Panc1 (cell line): ENCODE measurements around the gene CENPB. TPM values are rescaled to one million over a fixed set of nuclear protein-coding genes. Genes with fewer than 3 reads are reported as not detected.

Experiments used
- ATAC-seq: fragments of 200-7000 bp; cut with Tn5 transposase; 2 replicates; pipeline ENCODE4 v1.9.1; 2020; ENCODE audit warnings: mild to moderate bottlenecking, moderate library complexity
- BruUV-seq: library from RNA; stranded (reverse); fragments of 400-500 nt; replicated peaks from 2 replicates; lab custom pipeline; 2021; lab: Mats Ljungman, UMichigan
- CTCF ChIA-PET: fragments of 300-600 bp; sonication (Branson Sonifier 250); formaldehyde crosslinking; loops from one replicate; lab custom pipeline; 2022; ENCODE audit warnings: antibody characterized with exemption; lab: Charles Lee
- POLR2A ChIA-PET: fragments of 300-600 bp; sonication (Branson Sonifier 250); formaldehyde crosslinking; loops from one replicate; lab custom pipeline; 2022; ENCODE audit warnings: antibody characterized with exemption; lab: Charles Lee
- DNase-seq: peaks from one replicate; pipeline ENCODE4 v3.0.0-alpha.2; 2010; ENCODE audit warnings: low read depth, low spot score
- H3K27ac ChIP-seq: 2 replicates; pipeline ENCODE4 v1.5.1; 2011; ENCODE audit warnings: mild to moderate bottlenecking, low read length, inconsistent platforms
- H3K27me3 ChIP-seq: fragments of 200-500 bp; sonication (Bioruptor generic); 2 replicates; pipeline ENCODE4 v1.6.0; 2014; ENCODE audit warnings: low read length, inconsistent platforms; ENCODE audit not compliant: control insufficient read depth, insufficient read depth
- H3K36me3 ChIP-seq: fragments of 200-500 bp; sonication (Bioruptor generic); 2 replicates; pipeline ENCODE4 v1.5.1; 2014; ENCODE audit warnings: inconsistent platforms, mild to moderate bottlenecking, low read length, moderate library complexity; ENCODE audit not compliant: control insufficient read depth, insufficient read depth
- H3K4me1 ChIP-seq: 2 replicates; pipeline ENCODE4 v1.5.1; 2011; ENCODE audit warnings: inconsistent platforms, mild to moderate bottlenecking, low read length, moderate library complexity; ENCODE audit not compliant: control insufficient read depth, insufficient read depth
- H3K4me3 ChIP-seq, 2 experiments: 2 replicates each; pipeline ENCODE4 v1.5.1; 2011 to 2012; ENCODE audit warnings: low read depth in 2 of 2, low read length in 2 of 2, mild to moderate bottlenecking in 2 of 2, inconsistent platforms in 1 of 2, moderate library complexity in 1 of 2
- H3K9me3 ChIP-seq: fragments of 200-500 bp; sonication (Bioruptor generic); 2 replicates; pipeline ENCODE4 v1.5.1; 2014; ENCODE audit warnings: low read depth, mild to moderate bottlenecking, inconsistent platforms, low read length, moderate library complexity; ENCODE audit not compliant: control insufficient read depth, insufficient read depth
- POLR2AphosphoS5 ChIP-seq: IDR thresholded peaks from 2 replicates; pipeline ENCODE4 v1.6.1; 2012; ENCODE audit warnings: mild to moderate bottlenecking, low read depth, low read length, moderate library complexity
- SIN3A ChIP-seq: IDR thresholded peaks from 2 replicates; pipeline ENCODE4 v1.6.1; 2012; ENCODE audit warnings: low read depth, mild to moderate bottlenecking, low read length, moderate library complexity, borderline replicate concordance; ENCODE audit not compliant: insufficient read depth
- TCF7L2 ChIP-seq: IDR thresholded peaks from 2 replicates; pipeline ENCODE4 v1.6.1; 2011; ENCODE audit warnings: mild to moderate bottlenecking, low read depth, low read length, inconsistent platforms
- in situ Hi-C: cut with HindIII; loops from 2 replicates; pipeline ENCODE4 v1.10.0; 2016; ENCODE audit warnings: low sequenced_read_pairs, low pct_unique_long_range_greater_than_20kb
- intact Hi-C: fragments of 100-400 bp; cut with micrococcal nuclease; formaldehyde crosslinking; loops from one replicate; pipeline ENCODE4 v1.10.0; 2022; ENCODE audit not compliant: unreplicated experiment
- total RNA-seq: library from RNA; stranded (reverse); gene quantifications from one replicate; pipeline ENCODE4 v1.2.1, GENCODE V29; 2021; ENCODE audit not compliant: unreplicated experiment
- TF ChIP-seq, protein P1 (sequence below): fragments of 450-650 bp; IDR thresholded peaks from 2 replicates; pipeline ENCODE4 v1.5.1; 2017; ENCODE audit warnings: mild to moderate bottlenecking
- TF ChIP-seq, protein P2 (sequence below), 2 experiments: IDR thresholded peaks; 2 replicates each; pipeline ENCODE4 v1.6.1; 2011 to 2012; ENCODE audit warnings: low read depth in 2 of 2, control low read depth in 1 of 2, low read length in 1 of 2, mild to moderate bottlenecking in 1 of 2, moderate library complexity in 1 of 2; ENCODE audit not compliant: insufficient read depth in 1 of 2

The CENPB gene
- total RNA-seq, 1 experiment from 2014 or later: 154 TPM

DNA sequence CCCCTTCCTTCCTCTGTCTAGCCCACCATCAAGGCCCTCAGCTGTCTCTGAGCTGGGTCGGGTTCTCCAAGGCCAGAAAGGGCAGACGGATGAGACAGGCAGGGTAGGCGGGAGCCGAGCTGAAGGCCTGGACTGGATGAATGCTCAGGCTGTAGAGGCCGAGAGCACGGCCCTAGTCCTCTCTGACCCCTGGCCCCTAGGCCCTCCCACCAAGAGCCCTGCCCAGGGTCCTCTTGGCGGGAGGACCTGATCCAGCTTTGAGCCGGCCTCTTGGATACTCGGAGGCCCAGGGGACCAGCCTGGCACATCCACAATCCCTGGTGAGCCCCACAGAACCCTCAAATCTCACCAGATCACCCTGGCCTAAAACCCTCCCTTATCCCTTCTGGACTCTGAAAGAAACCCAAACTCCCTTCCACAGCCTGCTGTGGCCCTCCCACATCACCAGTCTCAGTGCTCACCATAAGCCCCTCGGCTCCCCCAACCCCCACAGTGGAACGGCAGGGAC lies 27.2 kb downstream of the CENPB start:
- no peak overlapping the region for H3K27ac ChIP-seq
- in situ Hi-C loops (no loop called here), intact Hi-C loops (no loop called here)
- CTCF ChIA-PET: no interaction called here
- H3K4me1 ChIP-seq: no peaks in the 10 kb centered on the region
- BruUV-seq: no TSS peak
- DNase-seq: no peak
- no peaks in the 10 kb centered on the region for H3K9me3 ChIP-seq
- H3K36me3 ChIP-seq: no peaks in the 10 kb centered on the region
- TF ChIP-seq, protein P1, sequence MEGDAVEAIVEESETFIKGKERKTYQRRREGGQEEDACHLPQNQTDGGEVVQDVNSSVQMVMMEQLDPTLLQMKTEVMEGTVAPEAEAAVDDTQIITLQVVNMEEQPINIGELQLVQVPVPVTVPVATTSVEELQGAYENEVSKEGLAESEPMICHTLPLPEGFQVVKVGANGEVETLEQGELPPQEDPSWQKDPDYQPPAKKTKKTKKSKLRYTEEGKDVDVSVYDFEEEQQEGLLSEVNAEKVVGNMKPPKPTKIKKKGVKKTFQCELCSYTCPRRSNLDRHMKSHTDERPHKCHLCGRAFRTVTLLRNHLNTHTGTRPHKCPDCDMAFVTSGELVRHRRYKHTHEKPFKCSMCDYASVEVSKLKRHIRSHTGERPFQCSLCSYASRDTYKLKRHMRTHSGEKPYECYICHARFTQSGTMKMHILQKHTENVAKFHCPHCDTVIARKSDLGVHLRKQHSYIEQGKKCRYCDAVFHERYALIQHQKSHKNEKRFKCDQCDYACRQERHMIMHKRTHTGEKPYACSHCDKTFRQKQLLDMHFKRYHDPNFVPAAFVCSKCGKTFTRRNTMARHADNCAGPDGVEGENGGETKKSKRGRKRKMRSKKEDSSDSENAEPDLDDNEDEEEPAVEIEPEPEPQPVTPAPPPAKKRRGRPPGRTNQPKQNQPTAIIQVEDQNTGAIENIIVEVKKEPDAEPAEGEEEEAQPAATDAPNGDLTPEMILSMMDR: no peak
- TF ChIP-seq, protein P2, sequence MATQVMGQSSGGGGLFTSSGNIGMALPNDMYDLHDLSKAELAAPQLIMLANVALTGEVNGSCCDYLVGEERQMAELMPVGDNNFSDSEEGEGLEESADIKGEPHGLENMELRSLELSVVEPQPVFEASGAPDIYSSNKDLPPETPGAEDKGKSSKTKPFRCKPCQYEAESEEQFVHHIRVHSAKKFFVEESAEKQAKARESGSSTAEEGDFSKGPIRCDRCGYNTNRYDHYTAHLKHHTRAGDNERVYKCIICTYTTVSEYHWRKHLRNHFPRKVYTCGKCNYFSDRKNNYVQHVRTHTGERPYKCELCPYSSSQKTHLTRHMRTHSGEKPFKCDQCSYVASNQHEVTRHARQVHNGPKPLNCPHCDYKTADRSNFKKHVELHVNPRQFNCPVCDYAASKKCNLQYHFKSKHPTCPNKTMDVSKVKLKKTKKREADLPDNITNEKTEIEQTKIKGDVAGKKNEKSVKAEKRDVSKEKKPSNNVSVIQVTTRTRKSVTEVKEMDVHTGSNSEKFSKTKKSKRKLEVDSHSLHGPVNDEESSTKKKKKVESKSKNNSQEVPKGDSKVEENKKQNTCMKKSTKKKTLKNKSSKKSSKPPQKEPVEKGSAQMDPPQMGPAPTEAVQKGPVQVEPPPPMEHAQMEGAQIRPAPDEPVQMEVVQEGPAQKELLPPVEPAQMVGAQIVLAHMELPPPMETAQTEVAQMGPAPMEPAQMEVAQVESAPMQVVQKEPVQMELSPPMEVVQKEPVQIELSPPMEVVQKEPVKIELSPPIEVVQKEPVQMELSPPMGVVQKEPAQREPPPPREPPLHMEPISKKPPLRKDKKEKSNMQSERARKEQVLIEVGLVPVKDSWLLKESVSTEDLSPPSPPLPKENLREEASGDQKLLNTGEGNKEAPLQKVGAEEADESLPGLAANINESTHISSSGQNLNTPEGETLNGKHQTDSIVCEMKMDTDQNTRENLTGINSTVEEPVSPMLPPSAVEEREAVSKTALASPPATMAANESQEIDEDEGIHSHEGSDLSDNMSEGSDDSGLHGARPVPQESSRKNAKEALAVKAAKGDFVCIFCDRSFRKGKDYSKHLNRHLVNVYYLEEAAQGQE (IDR thresholded peaks at IDR 0.05; ENCODE audit: insufficient read depth in 1 of 2, low read depth in 2 of 2, low read length in 1 of 2): no peak
- TF ChIP-seq SIN3A (no peak), POLR2AphosphoS5 (no peak)
- no peaks in the 10 kb centered on the region for H3K27me3 ChIP-seq
- no peak for ATAC-seq
- POLR2A ChIA-PET: no interaction called here
- no peak overlapping the region for H3K4me3 ChIP-seq

DNA sequence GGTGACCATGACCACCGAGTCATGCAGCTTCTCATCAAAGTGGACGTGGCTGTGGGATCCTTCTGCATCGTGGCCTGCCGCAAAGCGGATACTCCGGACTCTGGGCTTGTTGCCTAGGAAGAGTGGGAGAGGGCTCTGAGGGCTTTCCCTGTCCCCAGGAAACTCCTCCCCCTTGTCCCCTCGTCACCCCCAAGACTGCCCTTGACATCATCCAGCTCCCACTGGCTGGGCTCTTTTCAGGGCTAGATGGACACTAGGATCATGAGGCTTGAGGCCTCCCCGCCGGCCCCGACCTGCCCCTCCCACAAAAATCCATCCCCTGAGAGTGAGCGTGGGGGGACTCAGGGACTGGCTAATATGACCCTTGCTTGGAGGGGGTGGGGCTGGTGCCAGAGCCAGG lies 28.0 kb downstream of the CENPB start:
- Histone ChIP-seq H3K36me3 (no peaks in the 10 kb centered on the region), H3K4me1 (no peaks in the 10 kb centered on the region), H3K27ac (no peak overlapping the region), H3K27me3 (no peaks in the 10 kb centered on the region), H3K4me3 (no peak overlapping the region), H3K9me3 (no peaks in the 10 kb centered on the region)
- ChIA-PET CTCF (no interaction called here), POLR2A (no interaction called here)
- no TSS peak for BruUV-seq
- DNase-seq: no peak
- in situ Hi-C loops (no loop called here), intact Hi-C loops (no loop called here)
- no peak for ATAC-seq
- TF ChIP-seq, protein P2 (IDR thresholded peaks at IDR 0.05; ENCODE audit: insufficient read depth in 1 of 2, low read depth in 2 of 2, low read length in 1 of 2): no peak
- no peak for TF ChIP-seq TCF7L2
- no peak for TF ChIP-seq SIN3A
- no peak for TF ChIP-seq POLR2AphosphoS5
- TF ChIP-seq, protein P1: no peak
